GM12875 (cell line): ENCODE data around the gene ACAP1.
A peak's percentile ranks its signal among the peaks of the same experiment; 100 is the strongest.

Experiments
- H3K4me3 ChIP-seq: one replicate; pipeline ENCODE4 v1.5.1; 2011; ENCODE audit warnings: low read depth, low read length, control low read depth
- CTCF ChIP-seq: IDR thresholded peaks from 2 replicates; pipeline ENCODE4 v1.5.1; 2011; ENCODE audit warnings: low read depth, mild to moderate bottlenecking, control low read depth, inconsistent platforms, low read length, moderate library complexity, borderline replicate concordance; ENCODE audit not compliant: insufficient read depth

The ACAP1 gene

DNA sequence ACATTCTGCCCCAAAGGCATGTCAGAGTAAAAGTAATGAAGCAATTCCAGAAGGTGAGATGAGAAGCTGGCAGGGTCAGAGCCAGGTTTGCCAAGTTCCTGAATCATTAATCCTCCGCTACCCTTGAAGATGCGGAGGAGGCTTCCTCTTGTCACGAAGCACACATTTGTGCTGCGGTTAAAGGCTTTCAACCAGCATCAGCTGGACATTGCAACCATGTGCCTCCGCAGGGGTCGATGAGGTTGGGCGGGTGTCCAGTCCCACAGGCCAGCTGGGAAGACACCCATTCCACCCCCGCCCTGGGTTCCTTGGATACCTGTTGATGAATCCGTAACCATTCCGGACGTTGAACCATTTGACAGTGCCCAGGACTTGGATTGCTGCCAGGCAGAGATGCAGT lies 43.2 kb upstream of the ACAP1 start:
- H3K4me3 ChIP-seq = no peak overlapping the region
- no peak for TF ChIP-seq CTCF

- H3K4me3 ChIP-seq = no peak overlapping the region
- no peak for TF ChIP-seq CTCF
These were observed 42.3 kb upstream of the ACAP1 start for GRCh38 chr17:7293816-7294613.

DNA sequence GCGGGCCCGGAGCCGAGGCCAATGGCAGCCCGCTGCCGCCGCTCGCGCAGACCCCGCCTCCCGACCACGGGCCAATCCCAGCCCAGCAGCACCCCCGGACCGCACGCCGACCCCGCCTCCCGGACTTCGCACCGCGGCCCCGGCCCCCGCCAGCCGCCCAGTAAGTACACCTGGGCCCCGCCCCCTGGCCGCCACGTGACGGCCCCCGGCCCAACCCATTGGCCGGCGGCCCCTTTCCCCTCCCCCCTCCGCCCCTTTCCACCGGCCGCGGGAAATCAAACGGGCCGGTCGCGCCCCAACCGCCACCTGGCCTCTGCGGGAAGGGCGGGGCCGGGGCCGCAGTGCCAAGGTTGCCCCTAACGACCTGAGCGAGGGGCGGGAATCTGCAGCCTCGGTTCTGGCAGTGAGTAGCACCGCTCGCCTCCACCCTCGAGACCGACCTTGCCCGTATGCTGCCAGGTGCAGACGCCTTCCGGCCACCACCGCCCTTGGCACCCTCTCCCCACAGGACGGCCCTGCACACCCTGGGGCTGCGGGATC lies 41.6 kb upstream of the ACAP1 start, which contains the start of gene YBX2:
TSS of gene YBX2 (minus strand) at position 26 of the 540 bp plus-strand sequence. CDS start 139 bp downstream, outside the sequence.
- TF ChIP-seq CTCF = no peak
- H3K4me3 ChIP-seq = peak within 1 kb of the TSS; percentile 40

DNA sequence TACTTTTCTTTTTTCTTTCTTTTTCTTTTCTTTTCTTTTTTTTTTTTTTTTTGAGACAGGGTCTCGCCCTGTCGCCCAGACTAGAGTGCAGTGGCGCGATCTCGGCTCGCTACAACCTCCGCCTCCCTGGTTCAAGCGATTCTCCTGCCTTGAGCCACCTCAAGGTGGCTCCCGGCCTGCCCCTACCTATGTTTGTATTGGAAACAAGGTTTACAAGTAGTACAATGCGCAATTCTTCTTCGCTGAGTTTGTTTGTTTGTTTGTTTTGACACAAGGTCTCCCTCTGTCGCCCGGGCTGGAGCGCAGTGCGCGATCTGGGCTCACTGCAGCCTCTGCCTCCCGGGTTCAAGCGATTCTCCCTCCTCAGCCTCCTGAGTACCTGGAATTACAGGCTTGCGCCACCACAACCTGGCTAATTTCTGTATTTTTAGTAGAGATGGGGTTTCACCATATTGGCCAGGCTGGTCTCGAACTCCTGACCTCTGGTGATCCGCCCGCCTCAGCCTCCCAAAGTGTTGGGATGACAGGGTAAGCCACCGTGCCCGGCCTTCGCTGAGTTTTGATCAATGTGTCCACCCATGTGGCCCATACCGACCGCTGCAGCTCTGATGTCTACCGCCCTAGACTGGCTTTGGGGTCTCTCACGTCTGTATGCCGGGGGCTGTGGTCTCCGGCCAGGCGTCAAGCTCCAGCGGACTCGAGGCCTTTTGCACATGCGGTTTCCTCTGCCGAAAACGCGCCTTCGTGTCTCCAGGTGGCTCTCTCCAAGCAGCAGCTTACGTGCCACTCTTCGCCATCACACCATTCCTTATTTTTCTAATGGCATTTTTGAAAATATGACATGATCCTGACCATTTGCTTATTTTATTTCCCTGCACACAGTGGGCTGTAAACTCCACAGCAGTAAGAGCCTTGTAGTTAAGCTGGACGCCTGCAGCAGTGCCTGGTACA lies 40.8 kb upstream of the ACAP1 start:
- peak overlapping the region; percentile 40 for H3K4me3 ChIP-seq
- TF ChIP-seq CTCF = no peak

DNA sequence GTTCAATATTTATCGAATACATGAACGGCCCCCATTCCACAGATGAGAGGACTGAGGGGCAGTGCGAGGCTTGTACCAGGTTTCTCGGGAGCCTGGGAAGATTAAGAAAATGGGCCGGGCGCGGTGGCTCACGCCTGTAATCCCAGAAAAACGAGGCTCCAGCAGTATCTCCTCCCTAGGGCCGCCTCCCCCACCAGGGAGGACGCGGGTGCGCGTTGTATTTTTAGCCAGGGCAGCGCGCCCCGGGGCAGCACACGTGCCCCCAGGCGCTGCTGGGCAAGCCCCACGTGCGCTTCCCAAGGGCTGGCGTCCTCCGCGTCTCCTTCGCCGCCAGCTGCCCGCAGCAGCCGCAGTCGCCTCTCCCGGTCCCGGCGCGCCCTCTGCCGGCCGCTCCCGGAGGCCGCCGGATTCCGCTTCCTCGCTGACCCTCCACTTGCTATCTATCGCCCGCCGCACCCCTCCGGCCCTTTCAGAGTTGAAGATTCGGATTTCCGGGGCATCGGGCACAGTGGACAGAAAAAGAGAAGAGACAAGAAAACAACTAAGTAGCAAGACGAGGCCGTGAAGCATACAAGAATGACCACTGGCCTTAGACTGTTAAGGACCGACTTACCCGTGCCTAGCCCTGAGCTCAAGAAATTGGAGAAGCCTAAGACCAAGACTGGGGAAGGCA lies 40.0 kb upstream of the ACAP1 start:
- TF ChIP-seq CTCF = peak; percentile 95
- H3K4me3 ChIP-seq = no peak overlapping the region

DNA sequence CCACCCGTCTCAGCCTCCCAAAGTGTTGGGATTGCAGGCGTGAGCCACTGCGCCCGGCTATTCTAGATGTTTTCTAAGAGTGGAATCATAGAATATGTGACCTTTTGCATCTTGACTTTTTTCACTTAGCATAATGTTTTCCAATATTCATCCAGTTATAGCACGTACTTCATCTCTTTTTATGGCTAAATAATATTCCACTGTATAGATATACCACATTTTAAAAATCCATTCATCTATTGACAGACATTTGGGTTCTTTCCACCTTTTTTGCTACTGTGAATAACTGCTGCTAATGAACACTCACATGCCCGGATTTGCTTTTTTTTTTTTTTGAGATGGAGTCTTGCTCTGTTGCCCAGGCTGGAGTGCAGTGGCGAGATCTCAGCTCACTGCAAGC lies 32.1 kb upstream of the ACAP1 start:
- H3K4me3 ChIP-seq = no peak overlapping the region
- no peak for TF ChIP-seq CTCF
